Fibroblast of pulmonary artery (primary cell): ENCODE results near the gene CCDC57.

ENCODE experiments used
- DNase-seq: peaks from one replicate; pipeline ENCODE4 v3.0.0-alpha.2; 2010; ENCODE audit warnings: low read depth
- H3K4me3 ChIP-seq: replicated peaks from 2 replicates; pipeline ENCODE4 v1.5.1; 2011; ENCODE audit warnings: low read depth, mild to moderate bottlenecking, control low read depth, low read length, moderate library complexity
- CTCF ChIP-seq: IDR thresholded peaks from 2 replicates; pipeline ENCODE4 v1.5.1; 2011; ENCODE audit warnings: mild to moderate bottlenecking, control low read depth, low read length, inconsistent platforms; ENCODE audit errors: missing control alignments

Gene CCDC57

GRCh38 chr17:82081966-82082365 is 130.7 kb downstream of the CCDC57 start:
- H3K4me3 ChIP-seq: no peak overlapping the region
- TF ChIP-seq CTCF: no peak
- DNase-seq: no peak

DNA sequence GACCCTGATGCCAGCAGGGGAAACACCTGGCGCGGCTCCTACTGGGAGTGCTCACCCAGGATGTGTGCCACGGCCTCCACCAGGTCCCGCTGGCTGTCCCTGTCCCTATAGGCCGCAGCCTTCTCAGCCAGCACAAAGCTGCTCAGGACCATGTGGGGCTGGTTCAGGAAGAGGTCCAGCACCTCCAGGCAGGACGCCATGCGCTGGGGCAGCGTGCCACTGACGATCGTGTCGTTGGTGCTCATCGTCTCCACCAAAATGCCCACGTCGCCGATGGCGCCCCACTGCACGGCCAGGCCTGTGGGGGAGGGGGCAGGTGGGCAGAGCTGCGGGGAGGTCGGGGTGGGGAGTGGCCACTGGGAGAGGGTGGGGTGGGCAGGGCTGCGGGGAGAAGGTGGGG is 131.1 kb downstream of the CCDC57 start:
- H3K4me3 ChIP-seq: no peak overlapping the region
- DNase-seq: no peak
- no peak for TF ChIP-seq CTCF

DNA sequence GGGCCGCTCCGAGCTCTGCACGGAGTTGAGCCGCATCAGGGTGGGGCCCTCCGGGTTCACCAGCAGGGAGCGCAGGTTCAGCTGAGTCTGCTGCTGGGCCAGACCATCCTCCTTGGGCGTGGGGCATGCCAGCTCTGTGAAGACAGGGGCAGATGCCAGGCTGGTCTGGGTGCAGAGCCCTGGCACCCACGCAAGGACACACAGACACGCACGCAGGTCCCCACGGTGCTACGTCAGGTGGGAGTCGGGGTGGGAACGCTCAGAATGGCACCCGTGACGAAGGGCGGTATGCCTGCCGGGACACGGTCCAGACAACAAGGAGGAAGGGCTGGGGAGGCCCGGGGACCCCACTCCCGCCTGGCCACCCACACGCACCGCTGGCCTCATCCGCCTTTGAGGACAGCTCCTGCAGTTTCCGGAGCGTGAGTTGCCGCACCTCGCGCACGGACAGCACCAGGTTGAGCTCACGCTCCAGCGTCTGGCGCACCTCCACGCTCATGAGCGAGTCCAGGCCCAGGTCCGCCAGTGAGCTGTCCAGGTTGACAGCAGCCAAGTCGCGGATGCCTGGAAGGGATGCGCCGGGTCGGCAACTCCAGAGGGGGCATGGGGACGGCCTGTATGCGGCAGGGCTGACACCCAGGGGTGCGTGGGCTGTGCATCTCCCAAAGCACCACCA is 131.7 kb downstream of the CCDC57 start:
- TF ChIP-seq CTCF: no peak
- H3K4me3 ChIP-seq: no peak overlapping the region
- no peak for DNase-seq

DNA sequence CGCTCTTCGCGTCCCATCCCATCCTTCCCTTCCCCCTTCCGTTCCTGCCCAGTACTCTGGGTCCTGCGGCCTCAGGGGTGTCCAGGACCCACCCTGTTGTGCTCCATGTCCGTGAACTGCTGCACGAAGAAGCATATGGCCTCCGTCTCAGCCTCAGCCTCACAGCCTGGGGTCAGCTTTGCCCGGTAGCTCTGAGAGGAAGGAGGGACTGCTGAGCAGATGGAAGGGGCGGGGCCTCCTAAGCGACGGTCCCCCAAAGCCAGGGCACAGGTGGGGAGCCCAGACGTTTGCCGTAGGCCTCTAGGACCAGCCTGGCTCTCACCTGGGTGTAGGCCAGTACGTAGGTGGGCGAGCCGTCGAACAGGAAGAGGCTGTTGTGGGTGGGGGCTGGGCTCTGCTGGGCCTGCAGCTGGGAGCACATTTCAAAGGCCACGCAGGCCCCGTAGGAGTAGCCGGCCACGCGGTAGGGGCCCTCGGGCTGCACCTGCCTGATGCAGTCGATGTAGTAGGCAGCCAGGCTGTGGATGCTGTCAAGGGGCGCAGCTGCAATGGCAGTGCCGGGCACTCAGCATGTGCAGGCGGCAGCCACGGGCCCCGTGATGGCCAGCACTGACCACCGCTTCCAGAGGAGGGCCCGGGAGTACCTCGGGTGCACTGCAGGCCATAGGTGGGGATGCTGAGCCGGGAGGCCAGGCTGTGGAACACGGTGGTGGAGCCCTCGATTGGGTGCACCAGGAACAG is 132.4 kb downstream of the CCDC57 start:
- H3K4me3 ChIP-seq: no peak overlapping the region
- no peak for TF ChIP-seq CTCF
- no peak for DNase-seq

- no peak overlapping the region for H3K4me3 ChIP-seq
- no peak for DNase-seq
- no peak for TF ChIP-seq CTCF
These were observed 133.5 kb downstream of the CCDC57 start for GRCh38 chr17:82079001-82079677.

GRCh38 chr17:82078433-82078832 is 134.2 kb downstream of the CCDC57 start:
- TF ChIP-seq CTCF: no peak
- no peak for DNase-seq
- H3K4me3 ChIP-seq: no peak overlapping the region
